RPMI8226 (cell line): ENCODE results near the gene C2CD3.
"Not testable (repeated sequence)": the region's sequence is repeated elsewhere in the genome, so short reads cannot be mapped to it uniquely, and the experiment has no call there.

ENCODE experiments used
- DNase-seq: peaks from one replicate; pipeline ENCODE4 v3.0.0-alpha.2; 2015

Gene C2CD3

GRCh38 chr11:73999581-74000306, 171.1 kb downstream of the C2CD3 start:
- no peak for DNase-seq

- no peak for DNase-seq
Observed at GRCh38 chr11:73998846-73999575, 171.8 kb downstream of the C2CD3 start.

- DNase-seq, result no peak
Observed at GRCh38 chr11:73997120-73997770, 173.6 kb downstream of the C2CD3 start.

GRCh38 chr11:73996161-73996747, 174.5 kb downstream of the C2CD3 start:
- no peak for DNase-seq

- no peak for DNase-seq
Observed at GRCh38 chr11:73995731-73996130, 175.1 kb downstream of the C2CD3 start.

GRCh38 chr11:73995247-73995646, 175.6 kb downstream of the C2CD3 start:
- no peak for DNase-seq

GRCh38 chr11:73991471-73992006, 179.3 kb downstream of the C2CD3 start:
- no peak for DNase-seq

GRCh38 chr11:73990730-73991129, 180.1 kb downstream of the C2CD3 start:
- DNase-seq, result no peak

- no peak for DNase-seq
Observed at GRCh38 chr11:73989156-73989555, 181.6 kb downstream of the C2CD3 start.

- DNase-seq, result no peak
Observed at GRCh38 chr11:73988227-73988626, 182.6 kb downstream of the C2CD3 start.

- DNase-seq, result not testable (repeated sequence)
Observed at GRCh38 chr11:73985661-73986060, 185.1 kb downstream of the C2CD3 start.

- no peak for DNase-seq
Observed at GRCh38 chr11:73983741-73984538, 186.9 kb downstream of the C2CD3 start.

- DNase-seq, result peak; percentile 98
Observed at GRCh38 chr11:73982990-73983740, 187.6 kb downstream of the C2CD3 start.

GRCh38 chr11:73982595-73982989, 188.2 kb downstream of the C2CD3 start, which contains the start of gene UCP2:
Gene UCP2 (minus strand): TSS chr11:73982843. CDS start chr11:73978378, 4,465 bp downstream.
- peak; percentile 96 for DNase-seq

- no peak for DNase-seq
Observed at GRCh38 chr11:73981051-73981805, 189.6 kb downstream of the C2CD3 start.

- DNase-seq, result peak; percentile 93
Observed at GRCh38 chr11:73980001-73980961, 190.5 kb downstream of the C2CD3 start.

GRCh38 chr11:73978576-73979086, 192.2 kb downstream of the C2CD3 start:
- no peak for DNase-seq

GRCh38 chr11:73977856-73978519, 192.8 kb downstream of the C2CD3 start:
- no peak for DNase-seq
